Stimulated activated naive B cell treated with anti-CD40 and anti-IgM and Interleukin-4, amounts not matched to agents 10 μg/mL and 1 μg/mL and 100 μg/mL, for 72 hours (primary cell): Measurements from ENCODE around the gene TRIM67.
"Not testable (repeated sequence)": the region's sequence is repeated elsewhere in the genome, so short reads cannot be mapped to it uniquely, and the experiment has no call there.

Experiments used
- ATAC-seq, 2 donors: fragments of 150-1000 bp; cut with Tn5 transposase; replicated peaks; 2 replicates each; pipeline ENCODE4 v1.10.0; 2021; ENCODE audit warnings: moderate library complexity in 1 of 2
- DNase-seq: peaks from one replicate; pipeline ENCODE4 v3.0.0; 2021
- H3K27ac Mint-ChIP-seq: one replicate; pipeline ENCODE4 v1.8.0; 2022; ENCODE audit warnings: mild to moderate bottlenecking, mixed read lengths
- H3K27me3 Mint-ChIP-seq, 2 donors: one replicate each; pipeline ENCODE4 v1.8.0; 2022; ENCODE audit warnings: mixed read lengths in 2 of 2
- H3K36me3 Mint-ChIP-seq, 2 donors: one replicate each; pipeline ENCODE4 v1.8.0; 2022; ENCODE audit warnings: mixed read lengths in 2 of 2, mild to moderate bottlenecking in 1 of 2
- H3K4me1 Mint-ChIP-seq, 2 donors: one replicate each; pipeline ENCODE4 v1.8.0; 2022; ENCODE audit warnings: mixed read lengths in 2 of 2, mild to moderate bottlenecking in 1 of 2
- H3K4me3 Mint-ChIP-seq, 2 donors: one replicate each; pipeline ENCODE4 v1.8.0; 2022; ENCODE audit warnings: mild to moderate bottlenecking in 2 of 2, mixed read lengths in 2 of 2, moderate library complexity in 1 of 2
- H3K9me3 Mint-ChIP-seq, 2 donors: one replicate each; pipeline ENCODE4 v1.8.0; 2022; ENCODE audit warnings: mixed read lengths in 2 of 2, mild to moderate bottlenecking in 1 of 2

The TRIM67 gene

DNA sequence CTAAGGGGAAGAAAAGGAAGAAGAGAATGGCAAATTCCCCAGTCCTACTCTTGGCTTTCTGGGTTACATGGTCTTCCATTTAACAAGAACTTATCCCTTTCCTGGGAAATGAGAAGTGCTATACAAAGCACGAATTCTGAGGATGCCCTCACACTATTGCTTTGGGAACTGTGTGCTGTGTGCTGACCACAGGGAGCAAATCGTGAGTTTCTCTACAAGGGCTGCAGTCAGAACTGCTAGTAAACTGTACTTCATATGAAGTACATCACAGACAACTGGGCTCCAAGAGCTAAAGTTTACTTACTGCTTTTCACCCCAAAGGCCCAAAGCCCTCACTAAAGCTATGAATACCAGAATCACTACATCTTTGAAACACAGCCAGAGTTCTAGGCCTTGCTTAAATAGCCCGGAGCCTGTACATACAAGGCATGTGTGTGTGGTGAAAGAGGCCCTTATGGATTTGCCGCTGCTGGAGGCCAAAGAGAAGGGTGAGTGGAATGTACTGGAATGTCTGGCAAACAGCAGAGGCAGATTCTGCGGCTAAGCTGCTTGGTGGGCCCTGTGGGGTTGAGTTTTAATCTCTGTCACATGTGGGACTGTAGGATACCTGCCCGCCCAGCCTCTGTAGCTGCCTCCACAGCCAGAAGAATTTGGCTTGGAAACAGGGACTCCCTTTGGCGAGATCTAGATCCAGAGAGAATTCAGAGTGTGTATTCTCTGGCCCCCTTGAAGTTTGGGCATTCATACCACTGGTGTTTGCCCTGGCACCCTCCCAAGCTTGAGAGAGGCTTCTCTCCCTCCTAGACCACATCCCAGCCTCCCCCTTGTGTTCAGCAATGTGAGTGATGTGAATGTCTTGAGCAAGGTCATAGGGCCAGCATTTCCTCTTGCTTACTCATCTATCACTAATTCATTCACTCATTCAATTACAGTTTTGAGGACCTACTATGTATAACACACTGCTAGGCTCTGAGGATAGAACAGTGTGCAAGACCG lies 21.9 kb upstream of the TRIM67 start:
- Mint-ChIP-seq H3K27me3 (peaks cover 28 to 44% of the 10 kb centered on the region in 2 donors), H3K4me3 (no peak overlapping the region), H3K27ac (no peak overlapping the region), H3K36me3 (peaks cover 0 to 3% of the 10 kb centered on the region in 2 donors), H3K9me3 (peaks cover 3 to 4% of the 10 kb centered on the region in 2 donors), H3K4me1 (peaks cover 0 to 5% of the 10 kb centered on the region in 2 donors)
- DNase-seq (no peak), ATAC-seq (no peak)

DNA sequence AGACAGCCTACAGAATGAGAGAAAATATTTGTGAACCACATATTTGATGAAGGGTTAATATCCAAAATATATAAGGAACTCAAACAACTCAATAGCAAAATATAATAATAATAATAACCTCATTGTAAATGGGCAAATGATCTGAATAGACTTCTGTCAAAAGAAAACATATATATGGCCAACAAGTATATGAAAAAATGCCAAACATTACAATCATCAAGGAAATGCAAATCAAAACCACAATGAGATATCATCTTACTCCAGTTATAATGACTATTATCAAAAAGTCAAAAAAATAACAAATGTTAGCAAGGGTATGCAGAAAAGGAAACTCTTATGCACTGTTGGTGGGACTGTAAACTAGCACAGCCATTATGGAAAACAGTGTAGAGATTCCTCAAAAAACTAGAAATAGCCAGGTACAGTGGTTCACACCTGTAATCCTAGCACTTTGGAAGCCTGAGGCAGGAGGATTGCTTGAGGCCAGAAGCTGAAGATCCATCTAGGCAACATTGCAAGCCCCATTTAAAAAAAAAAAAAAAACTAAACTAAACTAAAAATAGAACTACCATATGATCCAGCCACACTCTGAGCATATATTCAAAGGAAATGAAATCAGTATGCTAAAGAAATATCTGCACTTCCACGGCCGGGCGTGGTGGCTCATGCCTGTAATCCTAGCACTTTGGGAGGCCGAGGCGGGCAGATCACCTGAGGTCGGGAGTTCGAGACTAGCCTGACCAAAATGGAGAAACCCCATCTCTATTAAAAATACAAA lies 17.3 kb upstream of the TRIM67 start:
- H3K4me1 Mint-ChIP-seq: no peaks in the 10 kb centered on the region
- H3K4me3 Mint-ChIP-seq: no peak overlapping the region
- peaks cover 0 to 3% of the 10 kb centered on the region in 2 donors for H3K36me3 Mint-ChIP-seq
- no peak overlapping the region for H3K27ac Mint-ChIP-seq
- no peak for ATAC-seq
- H3K9me3 Mint-ChIP-seq: peaks cover 3 to 4% of the 10 kb centered on the region in 2 donors
- no peak for DNase-seq
- H3K27me3 Mint-ChIP-seq: peaks cover 35 to 57% of the 10 kb centered on the region in 2 donors

DNA sequence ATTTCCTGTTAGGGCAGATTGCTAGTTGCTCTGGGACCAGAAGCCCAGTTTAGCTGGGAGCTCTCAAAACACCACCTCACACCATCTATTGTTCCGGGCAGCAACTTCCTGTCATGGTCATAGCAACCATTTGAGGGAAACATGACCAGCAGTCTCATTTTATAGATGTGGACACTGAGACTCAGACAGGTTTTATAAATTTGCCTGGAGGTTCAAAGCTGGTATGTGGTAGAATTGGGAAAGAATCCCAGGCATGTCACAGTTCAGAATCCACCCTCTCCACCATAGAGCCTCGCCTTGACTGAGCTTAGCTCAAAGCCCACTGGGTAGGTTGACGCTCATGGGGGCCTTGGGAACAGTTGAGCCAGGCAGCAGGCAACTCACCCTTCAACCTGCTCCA lies 14.0 kb upstream of the TRIM67 start:
- no peaks in the 10 kb centered on the region for H3K4me1 Mint-ChIP-seq
- ATAC-seq (no peak), DNase-seq (no peak)
- no peak overlapping the region for H3K27ac Mint-ChIP-seq
- peaks cover 14 to 24% of the 10 kb centered on the region in 2 donors for H3K9me3 Mint-ChIP-seq
- peaks cover 24 to 52% of the 10 kb centered on the region in 2 donors for H3K27me3 Mint-ChIP-seq
- no peak overlapping the region for H3K4me3 Mint-ChIP-seq
- H3K36me3 Mint-ChIP-seq: peaks cover 3 to 5% of the 10 kb centered on the region in 2 donors

DNA sequence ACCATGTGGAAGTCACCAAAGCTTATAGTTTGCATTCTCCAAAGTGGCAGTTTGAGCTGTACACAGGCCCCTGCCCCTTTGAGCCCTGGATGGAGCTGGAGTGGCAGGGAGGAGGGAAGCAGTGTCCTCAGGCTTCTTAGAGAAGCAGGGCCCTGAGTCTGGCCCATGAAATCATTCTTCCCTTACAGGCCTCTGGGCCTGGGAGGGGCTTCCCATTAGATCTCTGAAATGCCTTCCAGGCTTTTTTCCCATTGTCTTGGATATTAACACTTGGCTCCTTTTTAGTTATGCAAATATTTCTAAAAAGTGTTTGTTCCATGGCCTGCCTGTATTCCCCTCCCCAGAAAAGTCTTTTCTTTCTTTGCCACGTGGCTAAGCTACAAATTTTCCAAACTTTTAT lies 10.0 kb upstream of the TRIM67 start:
- peaks cover 23 to 56% of the 10 kb centered on the region in 2 donors for H3K27me3 Mint-ChIP-seq
- H3K27ac Mint-ChIP-seq: no peak overlapping the region
- no peak overlapping the region for H3K4me3 Mint-ChIP-seq
- DNase-seq (no peak), ATAC-seq (no peak)
- H3K9me3 Mint-ChIP-seq: peaks cover 11 to 21% of the 10 kb centered on the region in 2 donors
- no peaks in the 10 kb centered on the region for H3K4me1 Mint-ChIP-seq
- H3K36me3 Mint-ChIP-seq: peaks cover 2 to 3% of the 10 kb centered on the region in 2 donors

DNA sequence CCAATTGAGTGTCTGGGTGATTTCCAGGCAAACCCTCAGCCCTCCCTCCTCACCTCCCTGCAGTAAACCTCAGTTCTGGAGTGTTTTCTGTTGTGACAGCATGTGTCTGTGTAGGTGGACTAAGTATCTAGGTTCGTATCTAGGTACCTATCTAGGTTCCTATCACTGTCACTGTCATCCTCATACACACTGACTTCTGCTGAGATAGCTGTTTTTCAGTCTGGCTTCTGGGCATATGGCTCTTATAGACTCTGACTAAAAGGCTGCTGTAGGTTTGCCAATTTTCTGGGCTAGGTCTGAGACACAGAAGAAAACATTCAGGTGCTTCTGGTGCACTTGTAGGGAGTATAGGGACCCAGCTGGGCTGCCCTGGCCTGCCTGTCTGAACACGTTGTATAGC lies 8.1 kb upstream of the TRIM67 start:
- no peak for ATAC-seq
- H3K9me3 Mint-ChIP-seq: peaks cover 11 to 21% of the 10 kb centered on the region in 2 donors
- no peak overlapping the region for H3K27ac Mint-ChIP-seq

DNA sequence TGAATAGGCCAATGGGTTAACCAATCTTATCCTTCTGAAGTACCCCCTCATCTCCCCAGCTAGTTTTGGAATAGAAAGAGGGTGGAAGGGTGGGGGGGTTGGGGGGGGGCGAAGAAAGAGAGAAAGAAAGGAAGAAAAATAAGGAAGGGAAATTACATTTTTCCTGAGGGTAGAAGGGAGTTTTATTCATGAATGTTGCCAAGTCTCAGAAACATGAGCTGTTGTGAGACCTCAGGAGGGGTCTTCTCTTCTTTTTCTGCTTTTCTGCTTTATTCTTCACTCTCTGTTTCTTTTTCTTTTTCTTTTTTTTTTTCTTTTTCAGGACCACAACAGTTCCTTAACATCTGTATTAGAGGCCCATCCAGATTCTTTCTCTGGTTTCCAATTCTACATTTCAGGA lies 6.0 kb upstream of the TRIM67 start:
- no peak overlapping the region for H3K4me3 Mint-ChIP-seq
- no peak for ATAC-seq
- H3K27me3 Mint-ChIP-seq: peaks cover 46 to 66% of the 10 kb centered on the region in 2 donors
- H3K4me1 Mint-ChIP-seq: peaks cover under 1 to 5% of the 10 kb centered on the region in 2 donors
- H3K36me3 Mint-ChIP-seq: peaks cover 2 to 3% of the 10 kb centered on the region in 2 donors
- H3K9me3 Mint-ChIP-seq: peaks cover 11 to 16% of the 10 kb centered on the region in 2 donors
- DNase-seq: no peak
- H3K27ac Mint-ChIP-seq: no peak overlapping the region

More for the DNA sequence above, 8.1 kb upstream of the TRIM67 start:
- no peak overlapping the region for H3K4me3 Mint-ChIP-seq
- no peak for DNase-seq
- H3K36me3 Mint-ChIP-seq: peaks cover 2 to 3% of the 10 kb centered on the region in 2 donors
- H3K4me1 Mint-ChIP-seq: no peaks in the 10 kb centered on the region
- peaks cover 25 to 57% of the 10 kb centered on the region in 2 donors for H3K27me3 Mint-ChIP-seq

DNA sequence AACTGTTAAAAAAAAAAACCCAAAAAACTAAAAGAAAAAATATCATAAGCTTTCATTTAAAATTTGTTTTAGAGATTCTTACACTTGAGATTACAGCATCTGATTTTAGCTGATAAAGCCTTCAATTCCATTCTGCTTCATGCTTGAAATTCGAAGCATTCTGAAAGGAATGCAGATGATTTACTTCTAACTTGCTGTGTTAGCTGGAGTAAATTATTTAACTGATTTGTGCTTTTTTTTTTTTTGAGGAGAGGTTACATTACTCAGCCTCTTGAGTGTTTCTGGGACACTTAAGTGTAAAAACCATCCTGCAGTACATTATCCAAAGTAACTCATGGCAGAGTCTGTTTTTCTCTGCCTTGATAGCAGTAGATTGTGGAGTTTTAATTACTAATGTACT lies 4.5 kb upstream of the TRIM67 start:
- DNase-seq (no peak), ATAC-seq (no peak)
- H3K9me3 Mint-ChIP-seq: peaks cover 2 to 5% of the 10 kb centered on the region in 2 donors
- H3K27me3 Mint-ChIP-seq: peaks cover 51 to 62% of the 10 kb centered on the region in 2 donors
- no peak overlapping the region for H3K27ac Mint-ChIP-seq
- H3K4me1 Mint-ChIP-seq: peaks cover 6 to 16% of the 10 kb centered on the region in 2 donors
- no peaks in the 10 kb centered on the region for H3K36me3 Mint-ChIP-seq
- H3K4me3 Mint-ChIP-seq: no peak overlapping the region

DNA sequence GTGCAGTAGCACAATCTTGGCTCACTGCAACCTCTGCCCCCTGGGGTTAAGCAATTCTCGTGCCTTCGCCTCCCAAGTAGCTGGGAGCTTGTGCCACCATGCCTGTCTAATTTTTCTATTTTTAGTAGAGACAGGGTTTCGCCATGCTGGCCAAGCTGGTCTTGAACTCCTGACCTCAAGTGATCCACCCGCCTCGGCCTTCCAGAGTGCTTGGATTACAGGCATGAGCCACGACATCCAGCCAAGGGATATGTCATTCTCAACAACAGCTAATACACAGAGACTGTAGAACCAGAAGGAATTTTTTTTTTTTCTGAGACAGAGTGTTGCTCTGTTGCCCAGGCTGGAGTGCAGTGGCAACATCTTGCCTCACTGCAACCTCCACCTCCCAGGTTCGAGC lies 3.7 kb upstream of the TRIM67 start:
- H3K4me1 Mint-ChIP-seq: peaks cover 9 to 21% of the 10 kb centered on the region in 2 donors
- DNase-seq, H3K36me3 Mint-ChIP-seq, H3K9me3 Mint-ChIP-seq, H3K27ac Mint-ChIP-seq, ATAC-seq, H3K4me3 Mint-ChIP-seq: not testable (repeated sequence)
- peaks cover 51 to 64% of the 10 kb centered on the region in 2 donors for H3K27me3 Mint-ChIP-seq

DNA sequence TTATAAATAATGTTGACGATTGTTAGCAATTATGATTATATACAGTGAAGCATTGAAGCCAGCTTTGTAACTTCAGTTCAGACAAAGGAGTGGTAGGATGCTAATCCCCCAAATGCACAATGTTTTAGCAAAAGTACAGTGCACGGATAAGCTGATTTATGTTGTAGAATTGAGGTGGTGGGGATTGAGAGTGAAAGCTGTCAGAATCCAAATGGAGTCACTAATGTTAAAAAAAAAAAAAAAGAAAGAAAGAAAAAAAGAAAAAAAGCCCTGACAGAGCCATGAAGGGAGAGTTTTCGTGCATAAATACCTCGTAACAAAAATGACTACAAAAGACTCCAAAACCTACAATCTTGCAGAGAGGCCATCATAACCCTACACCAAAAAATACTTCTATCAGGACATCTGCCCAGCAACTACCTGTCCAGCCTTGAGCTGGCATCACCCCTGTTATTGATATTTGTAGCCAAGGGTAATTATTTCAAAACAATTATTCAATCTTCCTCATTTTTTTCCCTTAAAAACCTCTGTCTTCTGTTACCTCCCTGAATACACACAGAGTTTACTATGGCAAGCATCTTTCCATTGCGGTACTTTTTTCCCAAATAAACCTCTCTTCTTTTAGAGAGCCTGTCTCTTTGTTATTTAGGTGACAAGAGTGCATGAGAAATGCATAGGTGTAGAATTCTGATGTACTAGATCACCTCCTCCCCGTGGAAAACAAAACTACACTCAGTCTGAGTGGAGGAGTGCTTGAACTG lies 2.5 kb upstream of the TRIM67 start:
- no peak for ATAC-seq
- no peaks in the 10 kb centered on the region for H3K36me3 Mint-ChIP-seq
- peaks cover 9 to 21% of the 10 kb centered on the region in 2 donors for H3K4me1 Mint-ChIP-seq
- no peaks in the 10 kb centered on the region for H3K9me3 Mint-ChIP-seq
- DNase-seq: no peak
- H3K27ac Mint-ChIP-seq: no peak overlapping the region
- H3K4me3 Mint-ChIP-seq: no peak overlapping the region
- H3K27me3 Mint-ChIP-seq: peaks cover 58 to 72% of the 10 kb centered on the region in 2 donors

DNA sequence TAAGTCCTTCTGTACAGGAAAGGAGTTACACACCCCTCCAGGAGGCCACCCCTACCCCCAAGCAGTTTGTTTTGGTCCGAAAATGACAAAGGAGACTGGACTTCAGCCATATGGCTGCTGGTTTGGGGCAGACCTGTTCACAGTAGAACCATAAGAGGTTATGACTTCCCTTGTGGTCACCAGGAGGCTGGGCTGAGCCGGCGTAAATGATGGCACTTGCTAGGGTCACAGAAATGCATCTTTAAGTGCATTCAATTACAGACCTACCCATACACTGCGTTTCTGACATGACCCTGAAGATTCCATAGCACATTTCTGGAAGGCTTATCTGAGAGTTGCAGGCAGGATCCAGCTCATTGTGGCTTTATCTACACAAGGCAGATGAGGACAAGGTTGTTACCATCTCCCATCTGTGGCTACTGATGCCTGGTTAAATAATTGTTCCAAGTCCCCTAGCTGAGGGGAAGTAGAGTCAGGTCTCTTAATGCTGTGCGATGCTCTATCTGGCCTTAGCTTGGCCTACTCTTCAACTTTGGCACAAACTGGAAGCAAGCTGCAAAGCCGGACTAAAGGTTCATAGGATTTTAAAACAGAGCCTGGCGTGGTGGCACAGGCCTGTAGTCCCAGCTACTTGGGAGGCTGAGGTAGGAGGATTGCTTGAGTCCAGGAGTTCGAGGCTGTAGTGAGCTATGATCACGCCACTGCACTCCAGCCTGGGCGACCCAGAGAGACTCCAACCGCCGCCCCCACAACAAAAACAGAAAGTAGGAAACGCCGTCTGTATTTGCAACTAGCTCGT lies 1.7 kb upstream of the TRIM67 start:
- H3K9me3 Mint-ChIP-seq: no peaks in the 10 kb centered on the region
- H3K36me3 Mint-ChIP-seq: no peaks in the 10 kb centered on the region
- H3K27ac Mint-ChIP-seq: no peak overlapping the region
- no peak overlapping the region for H3K4me3 Mint-ChIP-seq
- DNase-seq (no peak), ATAC-seq (no peak)
- peaks cover 9 to 21% of the 10 kb centered on the region in 2 donors for H3K4me1 Mint-ChIP-seq
- peaks cover 63 to 79% of the 10 kb centered on the region in 2 donors for H3K27me3 Mint-ChIP-seq

DNA sequence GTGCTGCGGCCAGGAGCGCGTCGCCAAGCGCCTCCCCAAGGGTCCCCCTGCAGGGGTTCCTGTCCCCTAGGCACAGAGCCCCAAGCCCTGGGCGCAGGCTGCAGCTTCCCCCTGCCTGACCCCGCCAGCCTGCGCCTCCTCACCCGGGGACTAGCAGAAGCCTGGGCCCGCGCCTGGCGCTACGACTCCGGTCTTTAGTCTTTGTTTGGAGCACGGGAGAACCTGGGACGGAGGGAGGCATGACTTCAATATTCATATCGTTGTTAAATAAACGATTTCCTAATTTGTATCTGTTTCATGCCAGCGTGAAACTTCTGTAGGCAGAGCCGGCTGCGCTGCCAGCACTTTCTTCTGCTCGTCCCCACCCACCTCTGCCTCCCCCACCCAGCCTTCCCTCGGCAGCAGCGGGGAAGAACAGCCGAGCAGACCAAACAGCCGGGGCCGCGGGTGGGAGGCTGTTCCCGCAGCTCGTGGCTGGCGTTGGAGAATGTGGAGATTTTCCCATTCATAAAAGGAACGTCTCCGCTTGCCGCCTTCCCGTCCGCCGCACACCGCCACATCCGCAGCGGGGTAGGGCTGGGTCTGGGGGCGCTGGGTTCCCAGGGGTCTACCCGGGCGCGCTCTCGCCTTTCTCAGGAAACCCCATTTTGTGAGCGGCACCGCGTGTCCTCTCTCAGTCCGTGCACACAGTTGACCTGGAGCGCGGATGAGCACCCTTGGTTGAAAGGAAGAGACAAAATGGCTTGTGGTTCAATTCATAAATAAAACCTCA lies 777 bp upstream of the TRIM67 start:
- no peak for DNase-seq
- no peaks in the 10 kb centered on the region for H3K36me3 Mint-ChIP-seq
- peak overlapping the region in 1 of 2 donors; percentile 17 for H3K4me3 Mint-ChIP-seq
- H3K27ac Mint-ChIP-seq: no peak overlapping the region
- ATAC-seq: no peak
- H3K4me1 Mint-ChIP-seq: peaks cover 9 to 21% of the 10 kb centered on the region in 2 donors
- H3K27me3 Mint-ChIP-seq: peaks cover 64 to 81% of the 10 kb centered on the region in 2 donors
- H3K9me3 Mint-ChIP-seq: no peaks in the 10 kb centered on the region

DNA sequence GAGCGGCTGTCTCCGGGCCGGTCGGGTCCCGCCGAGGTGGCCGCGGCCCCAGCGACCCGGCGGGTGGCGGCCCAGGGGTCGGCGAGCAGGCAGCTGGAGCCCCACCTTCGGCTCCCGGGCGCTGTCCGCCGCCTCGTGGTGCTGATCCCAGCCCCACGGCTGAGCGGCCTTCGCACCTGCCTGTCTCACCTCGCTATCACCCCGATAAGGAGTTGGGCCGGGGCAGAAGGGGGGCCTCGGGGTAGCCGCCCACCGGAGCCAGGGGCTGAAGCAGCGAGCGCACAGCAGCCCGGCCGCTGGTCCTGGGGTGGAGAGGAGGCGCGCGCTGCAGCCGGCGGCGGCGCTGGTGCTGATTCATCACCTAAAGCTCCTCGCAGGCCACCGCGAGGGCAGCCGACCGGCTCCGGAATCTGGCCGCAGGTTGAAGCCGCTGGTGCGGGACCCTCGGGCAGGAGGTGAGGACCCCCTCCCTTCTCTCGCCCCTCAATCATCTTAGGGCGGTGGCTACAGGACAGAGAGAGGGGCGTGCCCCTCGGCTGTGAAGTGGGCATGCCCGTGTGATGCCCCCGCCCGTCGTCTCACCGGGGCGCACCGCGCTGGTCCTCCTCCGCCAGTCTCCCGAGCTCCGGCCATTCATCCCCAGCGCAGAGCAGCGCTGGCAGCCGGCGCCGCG lies 575 bp downstream of the TRIM67 start:
- no peak for DNase-seq
- no peaks in the 10 kb centered on the region for H3K36me3 Mint-ChIP-seq
- H3K9me3 Mint-ChIP-seq: no peaks in the 10 kb centered on the region
- H3K4me1 Mint-ChIP-seq: peaks cover 9 to 21% of the 10 kb centered on the region in 2 donors
- H3K27ac Mint-ChIP-seq: no peak overlapping the region
- peak; percentile 51 to 61 for ATAC-seq
- H3K4me3 Mint-ChIP-seq: peak overlapping the region; percentile 60 to 68
- peaks cover 67 to 79% of the 10 kb centered on the region in 2 donors for H3K27me3 Mint-ChIP-seq
